GM18499 (cell line): ENCODE measurements around the gene CPAMD8.

Experiments
- ATAC-seq: cut with Tn5 transposase; IDR thresholded peaks from one replicate; pipeline ENCODE4 v1.9.1; 2021; ENCODE audit warnings: moderate number of reproducible peaks; ENCODE audit not compliant: insufficient read depth, unreplicated experiment

CPAMD8 gene

DNA sequence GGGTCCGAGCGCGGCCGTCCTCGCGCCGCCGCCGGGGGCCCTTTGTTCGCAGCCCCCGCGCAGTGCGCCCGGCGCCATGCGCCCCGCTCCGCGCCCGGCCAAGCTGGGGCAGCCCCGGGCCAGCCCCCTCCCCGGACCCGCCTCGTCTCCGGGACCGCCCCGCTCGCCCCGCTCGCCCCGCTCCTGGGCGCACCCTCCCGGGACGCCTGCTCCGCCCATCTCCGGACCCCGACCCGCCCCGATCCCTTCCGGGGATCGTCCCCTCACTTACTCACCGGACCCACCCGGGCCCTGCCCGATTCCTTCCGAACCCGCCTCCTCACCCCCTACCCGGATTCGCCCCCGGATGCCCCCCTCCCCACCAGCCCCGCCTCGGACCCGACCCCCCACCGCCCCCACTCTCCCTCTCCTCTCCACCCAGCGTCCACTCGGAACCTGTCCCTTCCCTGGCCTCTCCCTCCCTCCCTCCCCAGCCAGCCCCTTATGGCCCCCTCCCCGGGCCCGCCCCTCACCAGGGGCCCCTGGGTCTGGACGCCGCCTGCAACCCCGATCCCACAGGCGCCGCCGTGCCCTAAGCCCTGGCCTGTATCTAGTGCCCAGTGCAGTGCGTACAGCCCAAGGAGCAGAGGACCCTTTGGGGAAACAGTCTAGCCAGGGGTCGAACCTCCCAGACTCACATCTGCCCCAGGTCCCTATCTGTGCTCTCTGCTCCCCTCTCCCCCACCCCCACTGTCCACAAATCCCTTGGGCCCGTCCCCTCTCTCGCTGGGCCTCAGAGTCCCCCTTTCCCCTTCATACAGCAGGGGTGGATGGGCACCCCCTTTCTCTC, at the start of gene CPAMD8:
TSS of gene CPAMD8 (minus strand) at position 105 of the 829 bp plus-strand sequence. CDS start 168 bp downstream, outside the sequence.
- ATAC-seq, result no peak

DNA sequence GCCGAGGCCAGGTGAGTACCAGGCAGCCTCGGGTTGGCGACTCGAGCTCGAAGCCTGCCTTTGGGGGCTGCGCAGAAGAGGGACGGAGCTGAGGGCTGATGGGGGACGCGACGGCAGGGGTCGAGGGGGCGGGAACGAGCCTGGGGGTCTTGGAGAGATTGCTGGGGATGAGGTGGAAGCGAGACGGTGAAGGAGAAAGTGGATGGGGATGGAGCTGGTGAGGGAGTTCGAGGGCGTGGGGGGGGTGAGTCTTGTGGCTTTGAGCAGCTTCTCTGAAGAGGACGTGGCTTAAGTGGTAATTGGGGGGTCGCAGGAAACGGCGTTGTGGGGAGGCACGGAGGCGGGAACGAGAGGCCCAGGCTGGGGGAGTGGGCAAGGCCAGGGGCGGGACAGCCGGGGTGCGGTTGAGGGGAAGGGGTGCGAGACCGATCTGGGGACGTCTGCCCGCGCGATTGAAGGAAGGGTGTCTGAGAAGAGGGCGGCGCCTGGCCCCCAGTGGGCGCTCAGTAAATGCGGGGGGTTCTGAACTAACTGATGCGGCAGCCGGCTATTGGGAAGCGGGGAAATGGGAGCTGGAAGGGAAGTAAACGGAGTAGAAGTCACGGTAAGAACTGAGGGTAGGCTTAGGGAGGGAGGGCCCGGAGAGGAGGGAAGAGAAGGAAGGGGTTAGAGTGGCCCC, 49.4 kb upstream of the CPAMD8 start:
- no peak for ATAC-seq

DNA sequence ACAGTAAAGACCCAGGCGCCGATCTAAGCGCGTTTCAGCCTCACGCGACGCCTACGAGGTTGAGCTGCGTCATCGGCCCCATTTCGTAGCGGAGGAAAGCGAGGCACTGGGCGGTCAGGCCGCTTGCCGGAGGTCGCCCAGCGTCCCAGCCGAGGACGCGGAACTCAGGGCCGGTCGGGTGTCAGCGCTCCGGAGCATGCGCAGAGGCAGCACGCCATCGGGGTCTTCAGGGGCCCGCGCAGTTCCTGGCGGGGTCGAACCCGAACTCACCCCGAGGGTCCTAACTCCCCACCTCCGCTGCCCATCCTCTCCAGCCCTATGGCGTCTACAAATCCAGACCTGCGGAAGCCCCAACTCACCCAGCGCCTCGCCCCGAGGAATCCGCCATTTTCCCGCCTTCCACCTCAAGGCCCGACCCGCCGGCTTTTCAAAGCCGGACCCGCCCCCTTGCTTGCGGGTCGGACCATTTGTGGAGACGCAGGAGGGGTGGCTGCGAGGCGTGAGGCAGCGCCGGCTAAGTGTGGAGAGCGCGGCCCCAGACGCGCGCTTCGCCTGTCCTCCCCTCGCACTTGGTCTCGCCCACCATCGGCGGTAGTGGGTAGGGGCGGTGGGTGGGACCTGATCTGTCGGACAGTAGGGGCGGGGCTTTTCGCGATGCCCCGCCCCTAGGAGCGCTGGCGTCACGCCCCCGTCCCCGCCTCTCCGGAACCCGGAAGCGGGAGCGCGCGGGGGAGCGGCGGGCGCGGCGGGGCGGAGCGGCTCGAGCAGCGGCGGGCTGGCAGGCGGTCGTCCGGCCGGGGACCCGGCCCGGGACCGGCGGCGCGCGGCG, 48.6 kb upstream of the CPAMD8 start, which contains the start of the genes HAUS8 and MYO9B:
TSS of gene HAUS8 (minus strand) at position 418 of the 829 bp plus-strand sequence. CDS start at position 388, 30 bp downstream.
TSS of gene MYO9B (plus strand) at position 743 of the 829 bp plus-strand sequence. CDS start 25,941 bp downstream, outside the sequence.
- no peak for ATAC-seq

DNA sequence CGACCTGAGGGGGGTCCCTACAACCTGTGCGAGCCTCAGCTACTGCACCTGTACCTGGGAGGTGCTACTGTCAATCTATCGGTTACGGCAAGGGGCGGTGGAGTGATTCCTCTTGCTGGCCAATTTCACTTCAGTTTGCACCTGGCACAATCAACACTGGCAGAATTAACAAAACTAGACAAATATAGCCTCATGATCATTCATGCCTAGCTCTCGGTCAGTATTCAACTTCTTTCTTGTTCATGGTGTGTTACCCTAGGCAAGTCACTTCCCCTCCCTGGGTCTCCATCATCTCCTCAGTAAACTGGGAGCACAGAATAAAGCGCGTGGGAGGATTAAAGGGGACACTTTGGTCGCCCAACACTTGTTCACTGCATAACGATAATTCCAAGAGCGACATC, 48.0 kb upstream of the CPAMD8 start:
- no peak for ATAC-seq

DNA sequence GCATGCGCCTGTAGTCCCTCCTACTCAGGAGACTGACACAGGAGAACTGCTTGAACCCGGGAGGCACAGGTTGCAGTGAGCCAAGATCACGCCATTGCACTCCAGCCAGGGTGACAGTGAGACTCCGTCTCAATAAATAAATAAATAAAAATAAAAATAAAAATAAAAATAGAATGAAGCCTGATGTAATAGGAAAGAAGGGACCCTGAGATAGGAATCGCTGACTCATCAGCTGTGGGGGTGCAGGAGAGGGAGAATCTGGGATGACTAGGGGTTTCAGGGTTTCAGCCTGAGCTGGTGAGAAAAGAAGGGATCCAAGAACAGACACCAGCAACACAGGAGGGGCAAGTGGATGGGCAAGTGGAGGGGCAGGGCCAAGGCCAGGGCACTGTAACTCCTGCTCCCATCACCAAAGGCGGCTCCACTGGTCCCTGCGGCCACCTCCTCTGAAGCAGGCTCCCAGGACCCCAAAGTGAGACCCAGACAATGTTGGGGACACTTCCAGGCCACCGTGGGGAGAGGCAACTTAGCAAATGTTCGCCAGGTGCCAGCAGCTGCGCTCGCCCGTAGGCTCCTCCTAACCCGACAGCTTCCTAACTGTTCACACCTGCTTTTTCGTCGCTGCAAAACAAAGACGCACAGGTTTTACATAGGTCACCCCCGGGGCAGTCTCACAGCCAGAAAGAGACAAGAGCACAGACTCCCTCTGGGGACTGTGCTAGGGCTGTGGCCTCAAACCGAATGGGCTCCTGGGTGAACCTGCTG, 47.4 kb upstream of the CPAMD8 start:
- no peak for ATAC-seq

DNA sequence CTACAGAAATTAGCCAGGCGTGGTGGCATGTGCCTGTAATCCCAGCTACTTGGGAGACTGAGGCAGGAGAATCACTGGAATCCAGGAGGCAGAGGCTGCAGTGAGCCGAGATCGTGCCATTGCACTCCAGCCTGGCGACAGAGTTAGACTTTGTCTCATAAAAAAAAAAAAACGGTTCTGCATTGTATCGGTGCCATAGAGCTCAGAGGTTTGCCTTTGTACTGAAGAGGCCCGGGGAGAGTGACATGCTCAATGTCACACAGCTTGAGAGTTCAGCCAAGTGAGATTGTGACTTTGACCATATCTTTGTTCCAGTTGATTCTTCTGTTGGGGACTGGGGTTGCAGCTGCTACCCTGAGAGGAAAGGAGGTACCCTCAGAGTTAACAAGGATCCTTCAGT, 44.3 kb upstream of the CPAMD8 start:
- no peak for ATAC-seq

DNA sequence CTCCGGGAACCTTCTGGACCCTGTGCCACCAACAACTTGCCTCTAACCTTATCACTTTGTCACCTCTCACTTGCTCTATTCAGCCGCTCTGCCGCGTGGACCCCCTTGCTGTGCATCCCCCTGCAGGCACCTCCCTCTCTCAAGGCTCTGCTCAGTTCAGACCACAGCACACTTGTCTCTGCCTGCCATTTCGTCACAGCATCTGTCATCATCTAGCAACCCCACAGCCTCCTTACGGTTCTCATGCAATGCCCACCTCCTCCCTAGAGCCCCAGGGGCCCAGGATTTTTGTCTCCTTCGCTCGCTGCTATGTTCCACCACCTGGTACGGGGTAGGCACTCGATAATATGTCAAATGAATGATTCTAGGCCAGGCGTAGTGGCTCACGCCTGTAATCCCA, 43.8 kb upstream of the CPAMD8 start:
- ATAC-seq, result no peak

DNA sequence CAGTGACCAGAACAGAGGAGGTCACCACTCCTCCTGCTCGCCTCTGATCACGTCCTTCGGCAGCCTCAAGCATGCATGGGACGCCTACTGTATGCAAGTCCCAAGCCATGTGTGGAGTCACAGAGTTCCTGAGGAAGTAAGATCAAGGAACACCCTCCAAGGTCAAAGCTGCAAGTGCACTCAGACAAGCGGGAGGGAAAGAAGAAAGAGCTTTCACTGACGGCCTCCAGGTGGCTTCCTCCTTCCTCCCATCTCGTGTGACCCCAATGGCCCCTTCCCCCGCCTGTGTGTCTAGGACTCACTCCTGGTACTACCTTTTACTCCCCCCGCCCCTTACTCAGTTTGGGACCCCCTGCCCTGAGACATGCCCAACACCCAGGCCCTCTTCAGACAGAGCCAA, 42.6 kb upstream of the CPAMD8 start:
- ATAC-seq, result no peak

DNA sequence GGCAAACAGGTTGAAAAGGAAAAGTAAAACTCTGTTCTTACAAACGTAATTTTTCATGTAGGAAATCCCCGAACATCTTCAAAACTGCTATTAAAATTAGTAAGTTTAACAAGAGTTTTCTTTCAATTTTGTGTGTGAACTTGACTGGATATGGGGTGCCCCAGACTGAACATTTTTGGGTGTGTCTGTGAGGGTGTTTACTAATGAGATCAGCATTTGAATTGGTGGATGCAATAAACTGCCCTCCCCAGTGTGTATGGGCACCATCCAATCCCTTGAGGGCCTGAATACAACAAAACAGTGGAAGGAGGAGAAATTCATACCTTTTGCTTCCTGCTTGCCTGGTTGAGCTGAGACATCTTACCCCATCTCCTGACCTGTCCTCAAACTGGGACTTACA, 36.8 kb upstream of the CPAMD8 start:
- no peak for ATAC-seq

DNA sequence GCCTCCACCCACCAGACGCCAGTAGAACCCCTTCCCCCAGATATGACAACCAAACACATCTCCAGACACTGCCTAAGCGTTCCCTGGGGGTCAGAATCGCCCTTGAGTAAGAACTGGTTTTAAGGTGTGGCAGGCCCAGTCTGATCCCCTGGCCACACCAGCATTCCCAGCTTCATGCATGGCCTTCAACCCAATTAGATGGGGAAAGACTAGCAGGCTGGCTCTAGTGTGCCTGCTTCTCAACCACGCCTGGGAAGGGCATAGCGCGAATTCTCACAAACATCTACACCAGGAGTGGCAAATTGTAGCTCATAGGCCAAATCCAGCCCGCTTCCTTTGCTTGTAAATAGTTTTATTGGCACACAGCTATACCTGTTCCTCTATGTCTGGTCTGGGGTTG, 35.1 kb upstream of the CPAMD8 start:
- no peak for ATAC-seq

DNA sequence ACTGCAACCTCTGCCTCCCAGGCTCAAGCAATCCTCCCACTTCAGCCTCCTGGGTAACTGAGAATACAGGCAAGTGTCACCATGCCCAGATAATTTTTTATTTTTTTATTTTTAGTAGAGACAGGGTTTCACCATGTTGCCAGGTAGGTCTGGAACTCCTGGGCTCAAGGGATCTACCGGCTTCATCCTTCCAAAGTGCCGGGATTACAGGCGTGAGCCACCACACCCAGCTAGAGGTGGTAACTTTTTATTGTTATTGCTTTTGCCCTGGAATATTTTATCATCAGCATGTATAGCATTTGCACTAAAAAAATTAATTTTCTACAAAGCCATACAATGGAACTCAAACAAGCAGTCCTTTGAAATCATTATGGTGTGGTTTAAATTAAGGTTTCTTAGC, 34.6 kb upstream of the CPAMD8 start:
- ATAC-seq, result no peak

DNA sequence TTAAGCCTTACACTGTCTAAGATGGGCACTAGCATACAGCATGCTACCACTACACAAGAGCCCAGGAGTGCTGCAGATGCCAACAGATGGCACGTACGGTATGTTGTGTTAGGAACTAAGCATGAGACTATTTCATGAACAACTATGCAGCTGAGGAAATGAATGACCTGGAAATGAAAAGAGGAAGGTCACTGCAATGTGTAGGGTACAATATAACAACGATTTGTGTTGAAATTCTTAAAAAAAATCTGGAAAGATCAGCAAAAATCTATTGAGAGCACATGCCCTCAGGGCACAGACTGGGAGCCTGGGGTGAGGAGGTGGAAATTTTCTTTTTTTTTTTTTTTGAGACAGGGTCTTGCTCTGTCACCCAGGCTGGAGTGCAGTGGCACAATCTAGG, 34.2 kb upstream of the CPAMD8 start:
- ATAC-seq, result no peak

DNA sequence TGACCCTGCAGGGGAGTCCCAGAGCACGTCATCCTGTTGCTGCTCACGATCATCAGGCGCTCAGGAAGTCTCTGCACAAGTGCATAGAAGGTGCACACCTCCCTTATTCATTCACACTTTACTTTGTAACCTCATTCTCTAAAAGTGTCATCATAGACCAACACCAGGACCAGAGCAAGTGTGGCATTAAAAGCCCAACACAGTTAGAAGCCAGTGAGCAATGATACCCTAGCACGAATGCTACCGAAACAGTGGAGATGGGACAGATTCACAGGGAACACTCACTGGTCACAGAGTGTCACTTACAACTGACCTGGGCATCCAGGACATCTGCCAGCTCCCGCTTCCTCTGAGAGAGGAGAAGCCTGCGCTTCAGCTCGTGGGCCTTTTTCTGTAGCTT, 31.6 kb upstream of the CPAMD8 start:
- no peak for ATAC-seq

DNA sequence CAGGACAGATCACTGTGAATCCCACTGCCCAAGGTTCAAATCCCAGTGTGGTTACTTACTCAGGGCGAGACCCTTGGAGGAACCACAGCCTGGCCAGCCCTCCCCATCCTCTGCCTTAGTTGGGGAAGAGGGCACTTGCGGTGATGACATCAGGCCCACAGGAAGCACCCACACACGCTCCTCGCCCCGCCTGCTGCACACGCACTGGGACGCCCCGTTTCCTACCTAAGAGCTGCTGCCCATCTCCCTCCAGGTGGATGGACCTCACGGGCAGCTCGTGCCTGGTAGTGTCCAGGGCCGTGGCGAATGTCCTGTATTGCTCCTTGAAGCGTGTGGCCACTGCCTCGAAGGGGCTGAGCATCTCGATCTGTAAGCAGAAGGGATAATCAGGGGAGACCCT, 29.0 kb upstream of the CPAMD8 start:
- ATAC-seq, result no peak

DNA sequence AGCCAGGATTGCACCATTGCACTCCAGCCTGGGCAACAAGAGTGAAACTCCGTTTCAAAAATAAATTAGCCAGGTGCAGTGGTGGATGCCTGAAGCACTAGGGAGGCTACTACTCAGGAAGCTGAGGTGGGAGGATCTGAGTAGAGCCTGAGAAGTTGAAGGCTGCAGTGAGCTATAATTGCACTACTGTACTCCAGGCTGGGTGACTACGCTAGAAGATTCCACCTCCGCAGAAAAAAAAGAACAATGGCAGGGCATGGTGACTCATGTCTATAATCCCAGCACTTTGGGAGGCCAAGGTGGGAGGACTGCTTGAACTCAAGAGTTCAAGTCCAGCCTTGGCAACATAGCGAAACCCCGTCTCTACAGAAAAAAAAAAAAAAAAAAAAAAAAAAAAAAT, 28.1 kb upstream of the CPAMD8 start:
- ATAC-seq, result no peak

DNA sequence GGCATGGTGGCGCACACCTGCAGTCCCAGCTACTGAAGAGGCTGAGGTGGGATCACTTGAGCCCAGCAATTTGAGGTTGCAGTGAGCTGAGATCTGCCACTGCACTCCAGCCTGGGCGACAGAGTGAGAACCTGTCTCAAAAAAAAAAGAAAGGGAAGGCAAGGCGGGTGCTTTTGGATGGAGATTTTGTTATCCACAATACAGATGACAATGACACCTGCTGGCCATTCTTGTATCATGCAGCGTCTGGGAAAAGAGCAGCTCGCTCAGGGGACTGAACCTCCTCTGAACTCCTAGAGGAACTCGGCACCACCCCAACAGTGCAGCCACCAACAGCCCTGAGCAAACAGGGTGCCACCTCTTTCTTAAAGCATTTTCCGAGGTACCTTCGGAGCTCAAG, 25.8 kb upstream of the CPAMD8 start:
- ATAC-seq, result no peak

DNA sequence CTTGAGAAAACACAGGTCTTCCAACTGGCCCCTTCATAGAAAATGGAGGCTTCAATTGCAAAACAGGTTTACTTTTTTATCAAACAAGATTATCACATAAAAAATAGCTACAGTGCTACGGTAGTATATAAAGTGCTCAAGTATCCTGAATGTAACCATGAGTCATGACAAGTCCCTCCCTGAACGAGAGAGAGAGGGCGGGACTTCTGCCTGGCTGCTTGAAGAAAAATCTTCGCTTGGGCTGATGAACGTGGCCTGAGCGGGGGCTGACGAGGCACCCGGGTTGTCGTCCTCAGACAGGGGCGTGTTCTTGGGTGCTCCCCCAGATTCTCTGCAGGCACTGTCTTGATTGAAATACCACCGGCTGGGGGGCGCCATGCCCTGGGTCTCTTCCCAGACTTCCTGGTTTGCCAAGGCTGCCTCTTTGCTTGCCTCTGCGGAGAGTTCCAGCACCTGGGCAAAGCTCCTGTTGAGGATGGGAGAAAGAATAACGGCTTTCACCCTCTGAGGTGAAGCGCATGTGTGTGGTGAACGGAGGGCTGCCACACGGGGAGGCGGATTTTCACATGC, 23.2 kb upstream of the CPAMD8 start:
- ATAC-seq, result no peak

DNA sequence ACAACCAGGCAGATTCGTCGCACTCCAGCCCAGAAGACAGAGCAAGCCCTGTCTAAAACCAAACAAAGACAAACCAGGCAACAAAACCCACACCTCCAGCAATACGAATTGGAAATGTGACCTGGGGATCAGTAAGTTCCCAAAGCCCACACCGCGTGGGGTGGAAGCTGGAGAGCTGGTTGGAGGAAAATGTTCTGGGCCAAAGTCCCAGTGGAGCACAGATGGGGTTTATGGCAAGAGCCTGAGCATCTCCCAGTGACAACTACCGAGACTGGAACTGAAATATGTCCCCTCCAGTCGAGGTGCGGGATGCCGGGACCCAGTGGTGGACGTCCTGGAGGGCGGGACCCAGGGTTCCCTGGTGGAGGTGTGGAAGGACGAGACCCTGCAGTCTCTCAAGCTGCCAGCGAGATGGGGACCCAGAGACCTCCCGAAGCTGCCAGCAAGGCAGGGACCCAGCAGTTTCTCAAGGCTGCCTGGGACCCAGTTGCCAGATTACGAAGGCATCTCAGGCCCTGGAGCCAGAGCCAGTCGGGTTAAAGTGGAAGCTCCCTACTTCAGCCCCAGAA, 22.4 kb upstream of the CPAMD8 start:
- ATAC-seq, result no peak

DNA sequence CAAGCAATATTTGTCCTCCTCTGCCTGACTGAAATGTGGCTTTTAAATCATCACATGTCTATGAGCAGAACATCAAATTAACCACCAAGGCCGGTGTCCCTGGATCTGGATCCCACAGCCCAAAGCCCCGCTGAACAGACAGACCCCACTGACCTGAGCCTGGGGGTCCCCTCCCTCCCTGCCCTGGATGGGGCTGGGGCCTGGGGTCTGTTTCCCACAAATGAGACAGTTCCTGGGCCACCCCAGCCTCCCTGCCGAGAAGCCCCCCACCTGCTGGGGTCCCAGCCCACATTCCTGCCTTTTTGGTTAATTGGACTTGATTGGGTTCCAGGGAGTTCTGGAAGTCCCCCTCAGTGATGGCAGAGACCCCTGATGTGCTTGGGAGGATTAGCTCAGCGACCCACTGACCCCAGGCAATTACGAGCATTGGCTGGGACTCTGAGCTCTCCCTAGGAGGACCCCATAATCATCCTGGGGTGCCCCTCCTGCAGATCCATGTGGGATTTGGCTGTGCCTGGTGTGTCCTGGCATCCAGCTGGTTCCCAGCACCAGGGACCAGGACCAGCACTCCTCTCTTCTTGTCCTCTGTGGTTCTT, 19.4 kb upstream of the CPAMD8 start:
- ATAC-seq, result no peak
